SU-DHL-6 (cell line): ENCODE results near the gene TMEM106B.

Source experiments
- H2AFZ ChIP-seq: fragments of 200-600 bp; sonication (generic); 2 replicates; pipeline ENCODE4 v1.6.1; 2014; ENCODE audit warnings: low read depth, mild to moderate bottlenecking, moderate library complexity, mixed read lengths, antibody characterized with exemption, low read length; ENCODE audit not compliant: severe bottlenecking
- H3F3A ChIP-seq: fragments of 200-600 bp; shearing (Covaris generic); 2 replicates; pipeline ENCODE4 v1.6.0; 2016; ENCODE audit warnings: antibody characterized with exemption, mild to moderate bottlenecking; ENCODE audit not compliant: insufficient read depth
- H3K27ac ChIP-seq: fragments of 200-600 bp; sonication (generic); 2 replicates; pipeline ENCODE4 v1.5.1; 2016; ENCODE audit warnings: low read depth, mild to moderate bottlenecking, low read length, moderate library complexity, mixed read lengths
- H3K27me3 ChIP-seq: fragments of 200-600 bp; sonication (generic), shearing (Covaris generic); 2 replicates; pipeline ENCODE4 v1.6.0; 2014; ENCODE audit warnings: mild to moderate bottlenecking, low read length
- H3K36me3 ChIP-seq: fragments of 200-600 bp; sonication (generic); 2 replicates; pipeline ENCODE4 v1.6.1; 2014; ENCODE audit warnings: mild to moderate bottlenecking, low read length, mixed read lengths
- H3K4me2 ChIP-seq: fragments of 300-600, 200-600 bp; shearing (Covaris generic), sonication (generic); 2 replicates; pipeline ENCODE4 v1.6.0; 2014; ENCODE audit warnings: low read length, low read depth, mild to moderate bottlenecking; ENCODE audit not compliant: poor library complexity, severe bottlenecking
- H3K4me3 ChIP-seq: fragments of 200-600 bp; sonication (generic); 2 replicates; pipeline ENCODE4 v1.5.1; 2014; ENCODE audit warnings: antibody characterized with exemption, low read length, mild to moderate bottlenecking, mixed read lengths; ENCODE audit not compliant: insufficient read depth, poor library complexity, severe bottlenecking
- H3K79me2 ChIP-seq: fragments of 200-600 bp; sonication (generic); 2 replicates; pipeline ENCODE4 v1.6.1; 2014; ENCODE audit warnings: mild to moderate bottlenecking, low read length, moderate library complexity; ENCODE audit not compliant: insufficient read depth
- H3K9ac ChIP-seq: fragments of 200-600 bp; sonication (generic); 2 replicates; pipeline ENCODE4 v1.7.0; 2014; ENCODE audit warnings: mild to moderate bottlenecking, low read length
- H3K9me2 ChIP-seq: fragments of 200-600 bp; sonication (generic); replicated peaks from 2 replicates; pipeline ENCODE4 v1.6.1; 2014; ENCODE audit warnings: low read length; ENCODE audit not compliant: insufficient read depth
- H3K9me3 ChIP-seq: fragments of 200-600 bp; sonication (generic); 2 replicates; pipeline ENCODE4 v1.6.1; 2014; ENCODE audit warnings: low read length, mixed read lengths; ENCODE audit not compliant: insufficient read depth
- H4K20me1 ChIP-seq: fragments of 200-600 bp; sonication (generic); 2 replicates; pipeline ENCODE4 v1.6.1; 2014; ENCODE audit warnings: low read depth, mild to moderate bottlenecking, antibody characterized with exemption, low read length, moderate library complexity, mixed read lengths
- CTCF ChIP-seq: fragments of 200-600 bp; sonication (generic); IDR thresholded peaks from one replicate; pipeline ENCODE4 v1.5.1; 2017; ENCODE audit warnings: antibody characterized with exemption, mild to moderate bottlenecking, low read length, moderate library complexity; ENCODE audit not compliant: insufficient read depth, poor library complexity, severe bottlenecking
- EZH2phosphoT487 ChIP-seq: fragments of 200-600 bp; sonication (generic), shearing (Covaris generic); conservative IDR thresholded peaks from 2 replicates; pipeline ENCODE4 v1.6.1; 2018; ENCODE audit warnings: mild to moderate bottlenecking, antibody characterized with exemption, low read length, moderate library complexity, mixed read lengths

TMEM106B gene

GRCh38 chr7:12196386-12196785, 14.7 kb upstream of the TMEM106B start:
- Histone ChIP-seq H3K79me2 (no peaks in the 10 kb centered on the region), H3F3A (no peaks in the 10 kb centered on the region), H3K36me3 (no peaks in the 10 kb centered on the region)

GRCh38 chr7:12199363-12199762, 11.7 kb upstream of the TMEM106B start:
- TF ChIP-seq CTCF = no peak
- no peak for TF ChIP-seq EZH2phosphoT487
- Histone ChIP-seq H3K9me3 (no peaks in the 10 kb centered on the region), H3K27me3 (0 out of 2 replicates have a peak, but pooled peaks cover 2% of the 10 kb centered on the region), H2AFZ (no peak overlapping the region), H3K9me2 (no peaks in the 10 kb centered on the region), H3K27ac (no peak overlapping the region), H3K36me3 (no peaks in the 10 kb centered on the region), H3K4me3 (no peak overlapping the region), H3K79me2 (no peaks in the 10 kb centered on the region), H3F3A (no peaks in the 10 kb centered on the region), H3K4me2 (no peak overlapping the region), H3K9ac (no peak overlapping the region), H4K20me1 (no peaks in the 10 kb centered on the region)

More at GRCh38 chr7:12196386-12196785, 14.7 kb upstream of the TMEM106B start:
- no peaks in the 10 kb centered on the region for H3K9me2 ChIP-seq
- H3K4me2 ChIP-seq = no peak overlapping the region
- H4K20me1 ChIP-seq = no peaks in the 10 kb centered on the region
- H3K9me3 ChIP-seq = no peaks in the 10 kb centered on the region
- H3K27me3 ChIP-seq = no peaks in the 10 kb centered on the region
- H3K4me3 ChIP-seq = no peak overlapping the region
- no peak for TF ChIP-seq CTCF
- TF ChIP-seq EZH2phosphoT487 = no peak
- H2AFZ ChIP-seq = no peak overlapping the region
- no peak overlapping the region for H3K27ac ChIP-seq
- no peak overlapping the region for H3K9ac ChIP-seq

GRCh38 chr7:12207046-12207445, 4.0 kb upstream of the TMEM106B start:
- no peaks in the 10 kb centered on the region for H3K36me3 ChIP-seq

More at GRCh38 chr7:12207046-12207445, 4.0 kb upstream of the TMEM106B start:
- Histone ChIP-seq H3K27ac (no peak overlapping the region), H3K9ac (no peak overlapping the region), H3K9me3 (no peaks in the 10 kb centered on the region), H3K4me3 (no peak overlapping the region), H3F3A (no peaks in the 10 kb centered on the region), H3K9me2 (no peaks in the 10 kb centered on the region), H3K79me2 (peaks cover 4% of the 10 kb centered on the region; the same call in 1 of the 2 replicates), H3K4me2 (no peak overlapping the region), H4K20me1 (no peaks in the 10 kb centered on the region), H2AFZ (no peak overlapping the region), H3K27me3 (0 out of 2 replicates have a peak, but pooled peaks cover 2% of the 10 kb centered on the region)
- no peak for TF ChIP-seq CTCF
- TF ChIP-seq EZH2phosphoT487 = no peak
